Activated CD8-positive, alpha-beta T cell treated with anti-CD3 and anti-CD28 coated beads for 36 hours (primary cell): ENCODE data around the gene CDK8. TPM values are rescaled to one million over a fixed set of nuclear protein-coding genes. Genes with fewer than 3 reads are reported as not detected.

ENCODE experiments used
- ATAC-seq: fragments of 200-7000 bp; cut with Tn5 transposase; one replicate; pipeline ENCODE4 v1.10.0; 2021; ENCODE audit warnings: mild to moderate bottlenecking, moderate library complexity
- CTCF ChIA-PET: fragments of 350-600 bp; sonication (Branson Sonifier 250); formaldehyde crosslinking; loops from one replicate; lab custom pipeline; 2021; ENCODE audit warnings: antibody characterized with exemption; lab: Charles Lee
- POLR2A ChIA-PET: fragments of 350-600 bp; sonication (Branson Sonifier 250); formaldehyde crosslinking; loops from one replicate; lab custom pipeline; 2021; ENCODE audit warnings: antibody characterized with exemption; lab: Charles Lee
- DNase-seq: peaks from one replicate; pipeline ENCODE4 v3.0.0-alpha.2; 2020
- H3K27ac Mint-ChIP-seq: one replicate; pipeline ENCODE4 v1.8.0; 2021; ENCODE audit warnings: mild to moderate bottlenecking, mixed read lengths
- H3K27me3 Mint-ChIP-seq: one replicate; pipeline ENCODE4 v1.8.0; 2021; ENCODE audit warnings: mixed read lengths
- H3K36me3 Mint-ChIP-seq: one replicate; pipeline ENCODE4 v1.8.0; 2021; ENCODE audit warnings: low read depth, mixed read lengths
- H3K4me1 Mint-ChIP-seq: one replicate; pipeline ENCODE4 v1.8.0; 2021; ENCODE audit warnings: low read depth, mixed read lengths
- H3K4me3 Mint-ChIP-seq: one replicate; pipeline ENCODE4 v1.8.0; 2021; ENCODE audit warnings: mild to moderate bottlenecking, moderate library complexity, mixed read lengths
- H3K9me3 Mint-ChIP-seq: one replicate; pipeline ENCODE4 v1.8.0; 2021; ENCODE audit warnings: mixed read lengths
- intact Hi-C: fragments of 100-400 bp; cut with micrococcal nuclease; formaldehyde crosslinking; loops from one replicate; pipeline ENCODE4 v1.10.0; 2022
- total RNA-seq, 2 experiments: library from RNA; stranded (reverse); gene quantifications; one replicate each; pipeline ENCODE4 v1.2.3, GENCODE V29; 2021
- TF ChIP-seq, protein P1 (sequence below): fragments of 200-600 bp; IDR thresholded peaks from one replicate; pipeline ENCODE4 v1.8.0; 2022; ENCODE audit warnings: antibody characterized with exemption, mild to moderate bottlenecking

Gene CDK8
- total RNA-seq, 2 experiments from 2014 or later, result 19.7 to 20.0 TPM

- no peak overlapping the region for H3K4me3 Mint-ChIP-seq
- CTCF ChIA-PET, result no interaction called here
- TF ChIP-seq, protein P1, sequence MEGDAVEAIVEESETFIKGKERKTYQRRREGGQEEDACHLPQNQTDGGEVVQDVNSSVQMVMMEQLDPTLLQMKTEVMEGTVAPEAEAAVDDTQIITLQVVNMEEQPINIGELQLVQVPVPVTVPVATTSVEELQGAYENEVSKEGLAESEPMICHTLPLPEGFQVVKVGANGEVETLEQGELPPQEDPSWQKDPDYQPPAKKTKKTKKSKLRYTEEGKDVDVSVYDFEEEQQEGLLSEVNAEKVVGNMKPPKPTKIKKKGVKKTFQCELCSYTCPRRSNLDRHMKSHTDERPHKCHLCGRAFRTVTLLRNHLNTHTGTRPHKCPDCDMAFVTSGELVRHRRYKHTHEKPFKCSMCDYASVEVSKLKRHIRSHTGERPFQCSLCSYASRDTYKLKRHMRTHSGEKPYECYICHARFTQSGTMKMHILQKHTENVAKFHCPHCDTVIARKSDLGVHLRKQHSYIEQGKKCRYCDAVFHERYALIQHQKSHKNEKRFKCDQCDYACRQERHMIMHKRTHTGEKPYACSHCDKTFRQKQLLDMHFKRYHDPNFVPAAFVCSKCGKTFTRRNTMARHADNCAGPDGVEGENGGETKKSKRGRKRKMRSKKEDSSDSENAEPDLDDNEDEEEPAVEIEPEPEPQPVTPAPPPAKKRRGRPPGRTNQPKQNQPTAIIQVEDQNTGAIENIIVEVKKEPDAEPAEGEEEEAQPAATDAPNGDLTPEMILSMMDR, result no peak
- POLR2A ChIA-PET, result no interaction called here
- H3K4me1 Mint-ChIP-seq, result peaks cover 48% of the 10 kb centered on the region
- intact Hi-C loops, result no loop called here
- DNase-seq (no peak), ATAC-seq (no peak)
- H3K27ac Mint-ChIP-seq, result no peak overlapping the region
- no peaks in the 10 kb centered on the region for H3K36me3 Mint-ChIP-seq
- H3K9me3 Mint-ChIP-seq, result no peaks in the 10 kb centered on the region
- no peaks in the 10 kb centered on the region for H3K27me3 Mint-ChIP-seq
Measured at GRCh38 chr13:26320766-26321165, 66.8 kb downstream of the CDK8 start.

DNA sequence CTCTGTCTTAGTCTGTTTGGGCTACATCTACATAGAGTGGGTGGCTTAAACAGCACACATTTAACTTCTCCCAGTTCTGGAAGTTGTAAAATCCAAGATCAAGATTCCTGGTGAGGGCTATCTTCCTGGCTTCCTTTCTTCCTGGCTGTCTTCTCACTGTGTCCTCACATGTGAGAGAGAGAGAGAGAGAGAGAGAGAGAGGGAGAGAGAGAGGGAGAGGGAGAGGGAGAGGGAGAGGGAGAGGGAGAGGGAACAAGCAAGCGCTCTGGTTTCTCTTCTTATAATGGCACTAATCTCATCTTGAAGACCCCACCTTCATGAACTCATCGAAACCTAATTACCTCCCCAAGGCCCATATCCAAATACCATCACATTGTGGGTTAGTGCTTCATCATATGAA, 69.2 kb downstream of the CDK8 start:
- no peaks in the 10 kb centered on the region for H3K9me3 Mint-ChIP-seq
- no peak for DNase-seq
- H3K27me3 Mint-ChIP-seq, result no peaks in the 10 kb centered on the region
- intact Hi-C loops, result no loop called here
- H3K27ac Mint-ChIP-seq, result no peak overlapping the region
- CTCF ChIA-PET, result no interaction called here
- POLR2A ChIA-PET, result no interaction called here
- peaks cover 52% of the 10 kb centered on the region for H3K4me1 Mint-ChIP-seq
- H3K4me3 Mint-ChIP-seq, result no peak overlapping the region
- TF ChIP-seq, protein P1, result no peak
- H3K36me3 Mint-ChIP-seq, result no peaks in the 10 kb centered on the region
- ATAC-seq, result no peak

DNA sequence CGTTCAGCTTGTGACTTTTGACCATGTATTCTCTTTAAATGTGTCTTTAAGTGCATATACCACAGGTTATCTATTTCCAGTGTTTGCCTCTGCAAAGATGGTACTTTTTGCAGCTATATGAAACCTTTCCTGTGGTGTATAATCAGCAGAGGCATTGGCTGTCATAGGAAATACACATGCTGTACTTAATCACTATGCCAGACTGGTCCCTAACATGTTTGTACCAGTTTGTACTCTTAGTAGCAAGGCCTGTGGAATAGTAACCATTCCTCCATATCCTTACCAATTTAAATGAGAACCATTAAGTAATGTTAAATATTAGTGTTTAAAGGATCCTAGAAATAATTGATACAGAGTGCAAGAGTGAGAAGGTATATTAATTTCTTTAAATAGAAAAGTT, 69.8 kb downstream of the CDK8 start:
- ATAC-seq, result no peak
- ChIA-PET CTCF (no interaction called here), POLR2A (no interaction called here)
- Mint-ChIP-seq H3K4me3 (no peak overlapping the region), H3K36me3 (no peaks in the 10 kb centered on the region), H3K27me3 (no peaks in the 10 kb centered on the region), H3K9me3 (peaks cover 3% of the 10 kb centered on the region), H3K4me1 (peaks cover 56% of the 10 kb centered on the region), H3K27ac (no peak overlapping the region)
- intact Hi-C loops, result no loop called here
- no peak for DNase-seq
- TF ChIP-seq, protein P1, result no peak

DNA sequence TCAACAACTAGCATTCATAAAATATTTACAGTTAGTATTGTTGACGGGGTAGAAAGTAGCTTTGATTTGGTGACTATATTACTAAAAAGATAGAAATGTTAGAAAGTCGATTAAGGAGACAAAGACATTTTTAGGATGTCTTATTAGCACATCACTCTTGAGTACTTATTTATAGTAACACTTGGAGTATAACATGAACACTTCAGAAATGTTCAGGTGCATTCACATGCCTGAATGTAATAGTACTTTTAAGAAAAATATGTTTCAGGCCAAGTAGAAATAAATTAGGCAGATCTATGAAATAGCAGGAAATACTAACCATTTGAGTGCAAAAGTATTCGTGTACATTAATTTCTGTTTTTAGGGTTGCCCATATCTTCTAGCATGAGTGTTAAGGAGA, 70.4 kb downstream of the CDK8 start:
- ChIA-PET CTCF (interaction anchor here (1.4 kb wide), 1 partner anchor 140 kb away, joined by 3 read pairs; no protein-coding TSS in a partner anchor), POLR2A (no interaction called here)
- Mint-ChIP-seq H3K27ac (no peak overlapping the region), H3K4me1 (peaks cover 59% of the 10 kb centered on the region), H3K36me3 (peaks cover 2% of the 10 kb centered on the region), H3K9me3 (peaks cover 6% of the 10 kb centered on the region), H3K27me3 (no peaks in the 10 kb centered on the region), H3K4me3 (no peak overlapping the region)
- TF ChIP-seq, protein P1, result no peak
- intact Hi-C loops, result no loop called here
- DNase-seq, result no peak
- no peak for ATAC-seq

DNA sequence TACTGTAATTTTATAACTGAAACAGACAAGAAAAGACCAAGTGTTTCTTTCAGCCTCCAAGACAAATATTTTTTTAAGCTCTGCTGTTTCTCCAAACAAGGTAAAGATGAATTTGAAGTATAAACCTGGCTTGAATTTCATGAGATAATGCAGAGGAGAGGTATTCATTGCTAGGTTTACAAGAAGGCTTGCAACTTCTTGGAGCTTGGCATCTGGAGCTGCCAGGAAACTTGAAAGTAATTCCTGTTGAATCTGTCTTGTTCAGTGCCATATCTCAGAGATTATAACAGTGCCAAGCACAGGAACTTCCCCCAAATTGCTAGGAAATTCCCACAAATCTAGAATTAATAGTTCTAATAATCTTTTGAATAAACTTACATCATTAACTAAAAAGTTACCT, 70.9 kb downstream of the CDK8 start:
- ATAC-seq, result no peak
- POLR2A ChIA-PET, result no interaction called here

More for the DNA sequence above, 70.9 kb downstream of the CDK8 start:
- peaks cover 59% of the 10 kb centered on the region for H3K4me1 Mint-ChIP-seq
- no peak overlapping the region for H3K4me3 Mint-ChIP-seq
- no peaks in the 10 kb centered on the region for H3K27me3 Mint-ChIP-seq
- intact Hi-C loops, result no loop called here
- no peak overlapping the region for H3K27ac Mint-ChIP-seq
- DNase-seq, result no peak
- TF ChIP-seq, protein P1, result no peak
- H3K36me3 Mint-ChIP-seq, result peaks cover 2% of the 10 kb centered on the region
- CTCF ChIA-PET, result interaction anchor here (1.4 kb wide), 1 partner anchor 140 kb away, joined by 3 read pairs; no protein-coding TSS in a partner anchor
- peaks cover 6% of the 10 kb centered on the region for H3K9me3 Mint-ChIP-seq
